IPS DF 4.7 (cell line): ENCODE data around the gene SFT2D1.

Experiments
- DNase-seq: peaks from one replicate; pipeline ENCODE4 v3.0.0-alpha.2; 2013; ENCODE audit warnings: low spot score; ENCODE audit errors: extremely low read depth

The SFT2D1 gene

GRCh38 chr6:166307082-166308032, 35.0 kb downstream of the SFT2D1 start:
- no peak for DNase-seq

- DNase-seq = no peak
These were observed 35.8 kb downstream of the SFT2D1 start for GRCh38 chr6:166306378-166307081.

GRCh38 chr6:166305562-166306117, 36.7 kb downstream of the SFT2D1 start:
- DNase-seq = no peak

- no peak for DNase-seq
These were observed 38.2 kb downstream of the SFT2D1 start for GRCh38 chr6:166304106-166304505.

- DNase-seq = no peak
These were observed 40.5 kb downstream of the SFT2D1 start for GRCh38 chr6:166301611-166302529.

- DNase-seq = no peak
These were observed 41.9 kb downstream of the SFT2D1 start for GRCh38 chr6:166300357-166300987.

GRCh38 chr6:166297606-166298005, 44.7 kb downstream of the SFT2D1 start:
- no peak for DNase-seq

- no peak for DNase-seq
These were observed 46.1 kb downstream of the SFT2D1 start for GRCh38 chr6:166296035-166296883.

GRCh38 chr6:166293731-166294584, 48.4 kb downstream of the SFT2D1 start:
- DNase-seq = no peak

GRCh38 chr6:166289207-166290060, 52.9 kb downstream of the SFT2D1 start:
- DNase-seq = no peak

- DNase-seq = no peak
These were observed 55.5 kb downstream of the SFT2D1 start for GRCh38 chr6:166286839-166287271.

- DNase-seq = no peak
These were observed 57.1 kb downstream of the SFT2D1 start for GRCh38 chr6:166285233-166285632.

- no peak for DNase-seq
These were observed 57.7 kb downstream of the SFT2D1 start for GRCh38 chr6:166284640-166285039.

GRCh38 chr6:166282394-166283032, 59.8 kb downstream of the SFT2D1 start:
- no peak for DNase-seq

- no peak for DNase-seq
These were observed 61.2 kb downstream of the SFT2D1 start for GRCh38 chr6:166281104-166281503.

- no peak for DNase-seq
These were observed 63.0 kb downstream of the SFT2D1 start for GRCh38 chr6:166279393-166279679.

- DNase-seq = no peak
These were observed 63.6 kb downstream of the SFT2D1 start for GRCh38 chr6:166278579-166279392.
